Suprapubic skin (tissue), 4 donors: ENCODE results near the gene MAP2. TPM values are rescaled to one million over a fixed set of nuclear protein-coding genes. Genes with fewer than 3 reads are reported as not detected.

Source experiments
- DNase-seq, 2 donors: peaks; one replicate each; pipeline ENCODE4 v3.0.0-alpha.2; 2019; ENCODE audit warnings: low spot score in 2 of 2
- H3K27ac ChIP-seq: fragments of 200-600 bp; sonication (generic); one replicate; pipeline ENCODE4 v1.5.1; 2019
- H3K27me3 ChIP-seq: fragments of 200-600 bp; sonication (generic); one replicate; pipeline ENCODE4 v1.5.1; 2019
- H3K36me3 ChIP-seq: fragments of 200-600 bp; sonication (generic); one replicate; pipeline ENCODE4 v1.5.1; 2019
- H3K4me1 ChIP-seq: fragments of 200-600 bp; sonication (generic); one replicate; pipeline ENCODE4 v1.5.1; 2019
- H3K4me3 ChIP-seq: fragments of 200-600 bp; sonication (generic); one replicate; pipeline ENCODE4 v1.5.1; 2019; ENCODE audit warnings: mild to moderate bottlenecking
- H3K9me3 ChIP-seq: fragments of 200-600 bp; sonication (generic); one replicate; pipeline ENCODE4 v1.5.1; 2019
- EP300 ChIP-seq: sonication (generic); formaldehyde crosslinking; IDR thresholded peaks from one replicate; pipeline ENCODE4 v1.6.1; 2017; ENCODE audit warnings: antibody characterized with exemption
- POLR2A ChIP-seq, 2 donors: fragments of 450-650 bp; IDR thresholded peaks; one replicate each; pipeline ENCODE4 v1.6.1; 2017; ENCODE audit warnings: antibody characterized with exemption in 2 of 2, mild to moderate bottlenecking in 2 of 2, moderate library complexity in 2 of 2
- POLR2AphosphoS5 ChIP-seq, 3 donors: sonication (generic); formaldehyde crosslinking; IDR thresholded peaks; one replicate each; pipeline ENCODE4 v1.6.1; 2017; ENCODE audit warnings: antibody characterized with exemption in 3 of 3
- WGBS: methylation state at CpG from one replicate; pipeline ENCODE4 v1.1.5; 2018; 5-methylcytosine and 5-hydroxymethylcytosine counted together
- total RNA-seq, 4 donors: library from RNA; depleted of rRNA; stranded (reverse); fragments of >200 nt; gene quantifications; one replicate each; pipeline ENCODE4 v1.1.0, GENCODE V29; 2016
- TF ChIP-seq, protein P1 (sequence below), 2 donors: fragments of 200-600 bp in 1 of 2; fragments of 450-650 bp in 1 of 2; sonication (generic) in 1 of 2; IDR thresholded peaks; one replicate each; pipeline ENCODE4 v1.5.1; 2016 to 2019; ENCODE audit warnings: antibody characterized with exemption in 2 of 2, mild to moderate bottlenecking in 1 of 2, moderate library complexity in 1 of 2

Gene MAP2
- total RNA-seq, 4 donors from 2014 or later: 42.0 to 54.5 (median 47.1) TPM

DNA sequence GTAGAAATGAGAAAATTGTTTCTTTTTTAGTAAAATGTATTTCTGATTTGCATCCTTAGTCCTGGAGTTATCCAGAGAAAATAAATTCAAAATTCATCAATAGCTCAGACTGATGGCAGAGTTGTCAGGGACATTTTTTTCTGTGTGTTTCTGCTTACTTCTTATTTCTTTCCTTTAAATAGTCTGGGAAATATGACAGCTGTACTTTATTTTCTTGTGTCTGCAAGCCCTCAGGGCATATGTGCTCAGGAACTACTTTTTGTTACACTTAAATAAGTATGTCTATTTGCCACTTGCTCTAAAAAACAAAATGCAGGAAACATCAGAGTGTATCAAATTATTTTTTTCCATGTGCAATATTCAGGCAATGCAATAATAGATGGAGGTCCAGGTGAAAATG, 221.0 kb downstream of the MAP2 start:
- Histone ChIP-seq H3K9me3 (no peaks in the 10 kb centered on the region), H3K36me3 (no peaks in the 10 kb centered on the region), H3K4me1 (no peaks in the 10 kb centered on the region), H3K4me3 (no peak overlapping the region), H3K27me3 (no peaks in the 10 kb centered on the region), H3K27ac (no peak overlapping the region)
- DNase-seq: no peak
- TF ChIP-seq, protein P1, sequence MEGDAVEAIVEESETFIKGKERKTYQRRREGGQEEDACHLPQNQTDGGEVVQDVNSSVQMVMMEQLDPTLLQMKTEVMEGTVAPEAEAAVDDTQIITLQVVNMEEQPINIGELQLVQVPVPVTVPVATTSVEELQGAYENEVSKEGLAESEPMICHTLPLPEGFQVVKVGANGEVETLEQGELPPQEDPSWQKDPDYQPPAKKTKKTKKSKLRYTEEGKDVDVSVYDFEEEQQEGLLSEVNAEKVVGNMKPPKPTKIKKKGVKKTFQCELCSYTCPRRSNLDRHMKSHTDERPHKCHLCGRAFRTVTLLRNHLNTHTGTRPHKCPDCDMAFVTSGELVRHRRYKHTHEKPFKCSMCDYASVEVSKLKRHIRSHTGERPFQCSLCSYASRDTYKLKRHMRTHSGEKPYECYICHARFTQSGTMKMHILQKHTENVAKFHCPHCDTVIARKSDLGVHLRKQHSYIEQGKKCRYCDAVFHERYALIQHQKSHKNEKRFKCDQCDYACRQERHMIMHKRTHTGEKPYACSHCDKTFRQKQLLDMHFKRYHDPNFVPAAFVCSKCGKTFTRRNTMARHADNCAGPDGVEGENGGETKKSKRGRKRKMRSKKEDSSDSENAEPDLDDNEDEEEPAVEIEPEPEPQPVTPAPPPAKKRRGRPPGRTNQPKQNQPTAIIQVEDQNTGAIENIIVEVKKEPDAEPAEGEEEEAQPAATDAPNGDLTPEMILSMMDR (IDR thresholded peaks at IDR 0.05): no peak
- TF ChIP-seq POLR2A (IDR thresholded peaks at IDR 0.05) (no peak), EP300 (no peak), POLR2AphosphoS5 (IDR thresholded peaks at IDR 0.05) (no peak)

DNA sequence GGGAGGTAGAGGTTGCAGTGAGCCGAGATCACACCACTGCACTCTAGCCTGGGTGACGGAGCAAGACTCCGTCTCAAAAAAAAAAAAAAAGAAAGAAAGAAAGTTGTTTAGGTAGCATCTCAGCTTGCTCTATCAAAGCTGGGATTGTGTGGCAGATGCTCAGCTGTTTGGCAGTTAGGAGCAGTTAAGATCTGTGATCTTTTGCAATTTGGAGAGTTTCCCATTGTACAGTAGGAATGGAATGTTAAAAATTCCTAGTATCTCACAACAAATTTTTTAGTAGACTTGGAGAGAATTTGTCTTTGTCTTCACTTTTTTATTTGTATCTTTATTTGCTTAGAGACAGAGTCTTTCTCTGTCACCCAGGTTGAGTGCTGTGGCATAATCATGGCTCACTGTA, 224.9 kb downstream of the MAP2 start:
- DNase-seq: no peak
- H3K4me1 ChIP-seq: no peaks in the 10 kb centered on the region
- H3K36me3 ChIP-seq: peaks cover 4% of the 10 kb centered on the region
- H3K27ac ChIP-seq: no peak overlapping the region
- WGBS: 51% methylated on average over 3 of the region's 3 CpGs
- H3K27me3 ChIP-seq: no peaks in the 10 kb centered on the region
- H3K9me3 ChIP-seq: no peaks in the 10 kb centered on the region
- H3K4me3 ChIP-seq: no peak overlapping the region
- TF ChIP-seq, protein P1 (IDR thresholded peaks at IDR 0.05): no peak
- TF ChIP-seq EP300: no peak
- no peak for TF ChIP-seq POLR2AphosphoS5 (IDR thresholded peaks at IDR 0.05)
- no peak for TF ChIP-seq POLR2A (IDR thresholded peaks at IDR 0.05)

DNA sequence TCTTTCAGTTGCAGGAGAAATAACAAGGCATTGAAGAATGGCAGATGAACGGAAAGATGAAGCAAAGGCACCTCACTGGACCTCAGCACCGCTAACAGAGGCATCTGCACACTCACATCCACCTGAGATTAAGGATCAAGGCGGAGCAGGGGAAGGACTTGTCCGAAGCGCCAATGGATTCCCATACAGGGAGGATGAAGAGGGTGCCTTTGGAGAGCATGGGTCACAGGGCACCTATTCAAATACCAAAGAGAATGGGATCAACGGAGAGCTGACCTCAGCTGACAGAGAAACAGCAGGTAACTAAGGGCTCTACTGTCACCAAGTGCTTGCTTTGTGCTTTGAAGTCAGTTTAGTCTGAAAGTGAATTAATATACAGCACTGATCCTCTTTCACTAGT, 229.3 kb downstream of the MAP2 start:
- Histone ChIP-seq H3K4me1 (no peaks in the 10 kb centered on the region), H3K27ac (no peak overlapping the region), H3K9me3 (no peaks in the 10 kb centered on the region), H3K4me3 (no peak overlapping the region), H3K27me3 (no peaks in the 10 kb centered on the region), H3K36me3 (peaks cover 4% of the 10 kb centered on the region)
- DNase-seq: no peak
- 82% methylated on average over 6 of the region's 6 CpGs for WGBS
- TF ChIP-seq POLR2A (IDR thresholded peaks at IDR 0.05): no peak
- TF ChIP-seq, protein P1 (IDR thresholded peaks at IDR 0.05): no peak
- no peak for TF ChIP-seq EP300
- TF ChIP-seq POLR2AphosphoS5 (IDR thresholded peaks at IDR 0.05): no peak

DNA sequence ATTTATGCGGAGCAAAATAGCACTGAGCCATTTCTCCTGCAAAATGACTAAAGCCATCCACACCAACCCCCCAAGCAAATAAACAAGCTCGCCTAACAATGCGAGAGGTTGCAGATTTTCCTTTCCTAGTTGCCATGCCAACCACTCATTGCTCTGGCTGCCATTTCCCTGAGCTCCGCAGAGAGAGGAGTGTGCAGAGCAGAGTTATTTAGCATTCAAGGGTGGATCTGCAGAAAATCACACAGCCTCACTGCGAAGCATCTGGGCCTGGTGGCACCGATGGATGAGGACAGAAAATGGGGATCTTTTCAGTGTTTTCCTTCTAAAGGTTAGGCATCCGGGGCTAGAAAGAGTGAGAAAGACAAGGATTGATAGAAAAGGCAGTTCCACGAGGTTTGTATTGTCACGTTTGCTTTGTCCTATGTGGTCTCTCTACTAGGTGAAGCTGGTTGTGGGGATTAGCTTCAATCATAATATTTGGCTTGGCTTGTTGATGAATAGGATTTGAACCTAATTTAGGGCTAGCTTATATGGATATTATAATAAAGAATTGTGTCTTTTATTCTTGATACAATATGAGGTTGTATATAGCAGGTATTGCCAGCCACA, 237.5 kb downstream of the MAP2 start:
- no peak overlapping the region for H3K27ac ChIP-seq
- no peak for DNase-seq
- no peaks in the 10 kb centered on the region for H3K36me3 ChIP-seq
- WGBS: 81% methylated on average over 9 of the region's 9 CpGs
- no peak overlapping the region for H3K4me3 ChIP-seq
- TF ChIP-seq POLR2A (IDR thresholded peaks at IDR 0.05): no peak
- TF ChIP-seq, protein P1 (IDR thresholded peaks at IDR 0.05): no peak
- TF ChIP-seq EP300: no peak
- TF ChIP-seq POLR2AphosphoS5 (IDR thresholded peaks at IDR 0.05): no peak
- H3K4me1 ChIP-seq: no peaks in the 10 kb centered on the region
- no peaks in the 10 kb centered on the region for H3K9me3 ChIP-seq
- no peaks in the 10 kb centered on the region for H3K27me3 ChIP-seq

DNA sequence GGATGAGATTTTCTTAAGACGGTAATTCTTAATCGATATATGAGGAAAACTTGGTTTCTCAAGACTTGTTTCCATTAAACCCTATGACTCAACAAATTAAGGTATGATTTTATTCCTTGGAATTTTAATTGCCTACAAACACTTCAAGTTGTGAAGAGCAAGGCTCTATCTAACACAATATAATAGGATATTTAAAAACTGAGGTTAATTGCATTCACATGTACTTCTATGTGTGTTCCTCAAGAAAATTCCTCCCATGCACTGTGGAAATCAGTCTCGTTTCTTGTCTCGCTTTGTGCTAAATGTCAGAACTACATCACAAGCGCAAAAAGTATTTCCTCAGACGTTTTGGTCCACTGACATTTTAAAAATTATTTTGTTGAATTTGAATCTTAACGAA, 238.2 kb downstream of the MAP2 start:
- no peaks in the 10 kb centered on the region for H3K36me3 ChIP-seq
- no peak overlapping the region for H3K4me3 ChIP-seq
- 88% methylated on average over 7 of the region's 7 CpGs for WGBS
- no peak for DNase-seq
- no peaks in the 10 kb centered on the region for H3K4me1 ChIP-seq
- H3K27me3 ChIP-seq: no peaks in the 10 kb centered on the region
- H3K27ac ChIP-seq: no peak overlapping the region
- TF ChIP-seq EP300: no peak
- no peak for TF ChIP-seq POLR2A (IDR thresholded peaks at IDR 0.05)
- TF ChIP-seq POLR2AphosphoS5 (IDR thresholded peaks at IDR 0.05): no peak
- TF ChIP-seq, protein P1 (IDR thresholded peaks at IDR 0.05): no peak
- H3K9me3 ChIP-seq: no peaks in the 10 kb centered on the region
